SH-SY5Y (cell line): ENCODE measurements around the gene TRMO.

Experiments
- GATA2 ChIP-seq: IDR thresholded peaks from 2 replicates; pipeline ENCODE4 v1.6.1; 2011; ENCODE audit warnings: mild to moderate bottlenecking, low read depth, low read length
- GATA3 ChIP-seq: IDR thresholded peaks from 2 replicates; pipeline ENCODE4 v1.6.1; 2011; ENCODE audit warnings: low read depth, mild to moderate bottlenecking, low read length, moderate library complexity

The TRMO gene

GRCh38 chr9:97918611-97919010 is 3.7 kb downstream of the TRMO start:
- no peak for TF ChIP-seq GATA2
- TF ChIP-seq GATA3: no peak

GRCh38 chr9:97911970-97912369 is 10.3 kb downstream of the TRMO start:
- TF ChIP-seq GATA2: no peak
- no peak for TF ChIP-seq GATA3

- no peak for TF ChIP-seq GATA3
- no peak for TF ChIP-seq GATA2
Measured at GRCh38 chr9:97911528-97911927, 10.8 kb downstream of the TRMO start.

- TF ChIP-seq GATA3 (no peak), GATA2 (no peak)
Measured at GRCh38 chr9:97910357-97910756, 11.9 kb downstream of the TRMO start.

GRCh38 chr9:97908705-97909104 is 13.6 kb downstream of the TRMO start:
- TF ChIP-seq GATA3 (no peak), GATA2 (no peak)

- TF ChIP-seq GATA3 (no peak), GATA2 (no peak)
Measured at GRCh38 chr9:97907632-97908031, 14.7 kb downstream of the TRMO start.

GRCh38 chr9:97907046-97907445 is 15.3 kb downstream of the TRMO start:
- no peak for TF ChIP-seq GATA3
- TF ChIP-seq GATA2: no peak

- TF ChIP-seq GATA3: no peak
- TF ChIP-seq GATA2: no peak
Measured at GRCh38 chr9:97906236-97906831, 16.0 kb downstream of the TRMO start.

GRCh38 chr9:97905228-97905627 is 17.1 kb downstream of the TRMO start:
- no peak for TF ChIP-seq GATA2
- no peak for TF ChIP-seq GATA3

- TF ChIP-seq GATA3: no peak
- TF ChIP-seq GATA2: no peak
Measured at GRCh38 chr9:97904725-97905124, 17.6 kb downstream of the TRMO start.

- no peak for TF ChIP-seq GATA2
- TF ChIP-seq GATA3: no peak
Measured at GRCh38 chr9:97903177-97903576, 19.1 kb downstream of the TRMO start.

- TF ChIP-seq GATA3 (no peak), GATA2 (no peak)
Measured at GRCh38 chr9:97900738-97901565, 21.3 kb downstream of the TRMO start.

GRCh38 chr9:97900103-97900737 is 22.1 kb downstream of the TRMO start:
- TF ChIP-seq GATA2: no peak
- no peak for TF ChIP-seq GATA3

- TF ChIP-seq GATA3 (no peak), GATA2 (no peak)
Measured at GRCh38 chr9:97895695-97896332, 26.5 kb downstream of the TRMO start.
